GM21360 (cell line): ENCODE data around the gene TPM1.

Source experiments
- ATAC-seq: cut with Tn5 transposase; IDR thresholded peaks from one replicate; pipeline ENCODE4 v1.9.1; 2021; ENCODE audit warnings: mild to moderate bottlenecking, moderate library complexity; ENCODE audit not compliant: unreplicated experiment

Gene TPM1

DNA sequence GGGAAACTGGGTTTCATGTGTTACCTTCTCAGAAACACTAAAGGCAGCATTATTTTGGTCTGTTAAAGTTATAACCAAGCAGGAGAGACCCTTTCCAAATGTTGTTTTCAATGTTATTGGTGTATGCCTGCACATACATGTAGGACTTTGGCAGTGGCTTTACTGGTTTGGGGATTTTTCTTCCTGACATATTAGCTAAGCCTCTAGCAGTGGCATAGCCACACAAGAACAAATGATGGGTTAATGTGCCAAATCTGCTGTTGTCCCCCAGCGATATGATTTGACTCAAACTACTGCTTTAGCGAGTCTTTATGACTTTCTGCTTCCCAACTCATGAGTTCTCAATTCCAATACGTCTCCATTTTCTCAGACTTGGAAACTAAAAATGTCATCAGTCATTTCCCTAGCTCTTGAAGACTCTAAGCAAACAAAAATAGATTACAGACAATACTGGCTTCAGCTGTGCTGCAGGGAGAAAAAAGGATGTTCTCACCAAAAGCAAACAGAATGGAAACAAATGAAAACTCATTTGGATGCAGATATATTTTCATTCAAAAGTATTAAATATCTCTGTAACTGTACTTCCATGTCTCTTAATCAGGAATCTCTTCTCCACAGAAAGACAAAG lies 29.6 kb downstream of the TPM1 start:
- no peak for ATAC-seq

DNA sequence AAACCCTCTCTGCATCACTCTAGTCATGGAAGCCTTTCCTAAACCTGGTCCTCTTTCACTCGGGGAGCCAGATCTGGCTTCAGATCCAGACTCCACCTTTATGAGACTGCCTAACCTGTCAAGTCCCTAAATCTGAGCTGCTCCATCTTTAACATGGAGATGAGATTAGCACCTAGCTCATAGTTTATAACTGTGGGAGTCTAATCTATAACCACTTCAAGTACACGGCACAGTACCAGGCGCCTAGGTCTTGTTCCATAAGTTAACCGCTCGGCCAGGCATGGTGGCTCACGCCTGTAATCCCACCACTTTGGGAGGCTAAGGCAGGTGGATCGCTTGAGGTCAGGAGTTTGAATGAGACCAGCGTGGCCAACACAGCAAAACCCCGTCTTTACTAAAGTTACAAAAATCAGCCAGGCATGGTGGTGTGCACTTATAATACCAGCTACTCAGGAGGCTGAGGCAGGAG lies 30.3 kb downstream of the TPM1 start:
- no peak for ATAC-seq

DNA sequence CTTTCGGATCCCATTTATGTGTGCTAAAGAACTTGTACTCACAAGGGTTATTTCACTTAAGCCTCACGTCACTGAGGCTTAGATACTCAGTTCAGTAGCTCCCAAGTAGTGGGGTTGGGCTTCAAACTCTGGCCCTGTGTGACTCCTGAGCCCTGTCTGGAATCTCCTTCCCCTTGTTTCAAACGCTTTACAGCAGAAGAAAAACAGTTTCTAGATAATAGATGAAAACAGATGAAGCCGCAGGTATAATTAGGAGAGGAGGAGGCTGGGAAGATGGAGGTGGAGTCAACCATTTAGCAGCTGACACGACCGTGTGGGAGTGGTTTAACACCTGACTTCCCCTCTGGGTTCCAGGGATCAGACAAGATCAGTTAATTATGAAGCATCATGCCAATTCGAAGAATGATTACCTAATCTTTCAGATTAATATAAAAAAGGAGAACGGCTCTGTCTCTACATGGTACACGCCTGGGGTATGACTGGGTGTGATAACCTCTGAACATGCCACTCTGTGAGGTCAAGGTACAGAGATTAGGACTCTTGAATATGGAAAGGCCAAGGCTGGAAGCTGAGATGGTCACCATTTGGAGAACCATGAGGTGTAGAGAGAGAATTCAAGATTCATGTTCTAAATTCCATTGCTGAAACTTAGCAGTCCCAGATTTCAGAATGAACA lies 31.1 kb downstream of the TPM1 start:
- no peak for ATAC-seq

DNA sequence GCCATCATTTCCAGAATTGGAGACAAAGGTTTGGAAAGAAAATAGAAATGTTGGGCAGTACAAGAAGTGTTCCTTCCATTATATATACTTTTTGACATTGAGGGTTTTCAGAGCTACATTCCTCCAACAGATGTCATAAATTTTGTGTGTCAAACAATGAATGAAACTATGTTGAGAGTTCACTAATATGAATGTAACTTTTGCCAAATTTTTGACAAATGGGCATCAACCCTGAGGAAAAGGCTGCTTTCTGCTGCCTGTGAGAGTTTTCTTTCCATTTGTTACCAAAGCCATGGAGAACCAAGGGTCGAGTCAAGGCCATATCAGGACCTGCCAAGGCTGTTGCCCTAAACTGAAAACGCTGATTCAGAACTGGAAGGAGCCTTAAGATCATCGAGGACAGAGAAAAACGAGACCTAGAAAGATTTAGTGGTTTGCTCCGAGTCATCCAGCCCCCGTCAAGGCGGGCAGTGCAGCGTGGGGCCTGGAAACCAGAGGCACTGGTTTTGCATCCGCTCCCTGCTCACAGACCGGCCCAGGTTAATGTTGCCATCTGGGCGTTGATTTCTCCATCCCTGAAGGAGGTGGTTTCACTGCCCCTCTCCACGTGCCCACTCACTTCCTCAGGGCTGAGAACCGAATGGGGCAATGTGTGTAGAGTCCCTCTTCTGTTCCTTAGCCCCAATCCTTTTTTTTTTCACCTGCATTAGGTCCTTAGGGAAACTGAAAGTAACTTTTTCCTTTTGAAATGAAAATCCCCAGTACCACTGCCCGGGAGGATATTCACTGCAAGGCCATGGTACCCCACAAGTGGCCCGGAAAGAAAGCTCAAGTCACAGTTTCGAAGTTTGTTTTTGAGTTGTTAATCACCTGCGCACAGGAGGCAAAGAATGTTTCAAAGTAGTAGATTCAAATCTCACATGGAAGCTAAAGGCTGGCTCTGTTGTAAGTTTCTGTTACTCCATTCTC lies 32.8 kb downstream of the TPM1 start:
- ATAC-seq: no peak

DNA sequence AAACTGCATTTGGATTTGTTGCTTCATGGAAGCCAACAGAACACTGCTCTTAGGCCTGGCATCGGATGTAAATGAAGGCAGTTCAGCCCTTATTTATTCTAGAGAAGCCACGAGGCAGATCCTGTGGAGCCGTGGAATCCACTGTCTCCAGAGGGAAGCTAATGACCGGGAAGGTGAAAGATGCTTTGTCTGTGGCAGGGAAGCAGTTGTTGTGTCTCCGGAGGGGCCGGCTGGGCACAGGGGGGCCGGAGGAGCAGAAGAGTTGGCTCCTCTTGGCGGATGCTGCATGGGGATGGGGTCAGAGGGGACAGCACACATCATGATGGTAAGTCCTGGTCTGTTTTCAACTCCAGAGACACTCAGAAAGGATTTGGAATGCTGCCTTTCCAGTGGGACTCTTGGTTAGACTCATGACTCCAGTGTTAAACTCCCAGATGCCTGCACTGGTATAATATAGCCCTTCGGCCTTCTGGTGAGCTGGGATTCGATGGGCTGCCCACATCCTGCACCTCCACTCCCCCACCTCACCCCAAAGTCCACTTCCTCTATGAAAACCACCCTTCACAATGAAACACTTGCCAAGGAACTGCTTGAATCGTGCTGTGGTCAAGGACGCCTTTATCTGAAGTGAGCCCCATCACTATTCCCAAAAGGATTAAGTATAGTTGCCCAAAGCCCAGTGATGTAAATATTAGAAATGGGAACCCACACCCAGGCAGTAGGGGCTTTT lies 33.6 kb downstream of the TPM1 start:
- no peak for ATAC-seq

DNA sequence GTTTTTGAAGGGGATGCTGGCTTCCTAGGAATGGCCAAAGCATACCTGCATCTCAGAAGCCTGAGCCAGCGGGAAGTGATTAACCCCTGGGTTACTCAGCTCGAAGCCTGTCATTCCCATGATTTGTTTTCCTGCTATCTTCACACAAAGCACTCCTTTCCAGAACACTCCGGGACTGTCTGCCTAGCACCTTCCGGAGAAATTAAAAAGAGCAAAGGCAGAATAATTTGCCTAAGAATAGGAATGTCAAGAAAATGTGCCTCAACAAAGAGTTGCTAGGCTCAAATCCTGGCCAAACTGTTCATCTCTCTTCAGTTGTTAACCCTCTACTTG lies 34.1 kb downstream of the TPM1 start:
- no peak for ATAC-seq

DNA sequence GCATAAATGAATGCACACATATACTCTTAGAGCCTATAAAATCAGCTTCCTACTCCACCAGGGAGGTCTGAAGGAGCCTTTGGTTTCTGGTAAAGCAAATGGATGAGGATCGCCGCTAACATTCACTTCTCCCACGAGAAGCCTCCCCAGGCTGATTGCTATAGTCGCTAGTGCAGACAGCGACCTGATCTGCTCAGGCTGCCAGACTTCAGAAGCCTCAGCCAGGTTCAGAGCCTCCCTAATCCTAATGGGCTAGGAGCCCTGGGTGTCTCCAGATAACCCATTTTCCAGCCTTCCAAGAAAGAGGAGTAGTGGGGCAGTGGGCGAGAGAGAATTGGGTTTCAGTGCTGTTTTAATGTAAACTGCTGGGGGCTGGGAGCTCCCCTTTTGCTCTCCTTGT lies 35.4 kb downstream of the TPM1 start:
- ATAC-seq: no peak

DNA sequence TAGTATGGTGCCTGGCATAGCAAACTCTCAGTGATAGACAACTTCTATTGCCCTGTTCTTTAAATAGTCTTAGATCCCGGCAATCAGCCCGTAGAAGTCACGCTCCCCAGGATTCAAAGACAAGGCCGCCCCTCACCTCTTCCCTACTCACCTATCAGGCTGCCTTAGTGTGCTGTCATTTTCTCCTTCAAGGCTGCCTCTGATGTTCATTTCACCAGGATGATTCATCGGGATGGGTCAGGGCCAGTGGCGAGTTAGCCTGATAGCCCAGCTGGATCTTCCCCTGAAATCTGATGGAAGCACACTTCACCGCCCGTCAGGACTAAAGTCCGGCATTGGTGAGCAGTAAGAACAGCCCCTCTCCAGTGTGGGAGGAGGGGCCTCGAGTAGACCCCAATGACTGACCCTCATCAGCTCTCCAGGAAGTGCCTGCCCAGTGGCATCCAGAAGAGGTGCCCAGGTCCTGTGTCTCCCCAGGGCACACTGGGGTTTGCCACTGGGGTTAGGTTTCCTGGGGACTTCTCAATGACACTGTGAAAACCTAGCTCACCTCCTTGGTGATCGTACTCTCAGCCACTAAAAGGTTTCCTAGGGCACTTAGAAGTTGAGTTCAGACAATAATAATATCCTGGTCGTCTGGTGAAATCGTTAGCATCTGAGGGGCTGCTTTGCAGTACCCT lies 37.5 kb downstream of the TPM1 start:
- ATAC-seq: no peak

DNA sequence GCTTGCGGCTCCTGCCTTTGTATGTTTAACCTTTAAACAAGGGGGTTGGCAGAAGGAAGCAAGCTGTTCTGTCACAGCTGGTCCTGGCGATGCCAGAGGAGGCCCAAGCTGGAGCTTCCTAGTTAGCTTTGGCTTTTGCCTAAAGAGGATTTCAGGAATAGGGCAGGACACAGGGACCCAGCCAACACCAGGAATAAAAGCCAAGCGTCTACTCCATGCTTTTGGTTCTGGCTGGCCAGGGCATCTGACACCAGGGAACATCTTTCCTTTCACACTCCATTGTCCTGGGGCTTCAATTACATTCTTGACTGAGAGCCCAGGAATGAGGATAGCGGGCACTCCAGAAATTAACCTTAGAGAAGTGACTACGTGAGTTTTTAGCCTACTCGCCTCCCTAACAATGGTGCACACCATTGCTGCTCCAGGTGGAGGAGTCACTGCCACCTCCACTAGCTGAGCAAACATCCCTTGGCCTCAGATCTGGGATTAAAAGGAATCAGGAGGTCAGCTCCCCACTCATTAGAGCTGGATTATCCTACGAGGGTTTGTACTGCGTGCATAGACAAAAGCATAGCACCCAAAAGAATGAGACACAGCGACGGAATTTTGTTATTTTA lies 38.2 kb downstream of the TPM1 start:
- no peak for ATAC-seq

DNA sequence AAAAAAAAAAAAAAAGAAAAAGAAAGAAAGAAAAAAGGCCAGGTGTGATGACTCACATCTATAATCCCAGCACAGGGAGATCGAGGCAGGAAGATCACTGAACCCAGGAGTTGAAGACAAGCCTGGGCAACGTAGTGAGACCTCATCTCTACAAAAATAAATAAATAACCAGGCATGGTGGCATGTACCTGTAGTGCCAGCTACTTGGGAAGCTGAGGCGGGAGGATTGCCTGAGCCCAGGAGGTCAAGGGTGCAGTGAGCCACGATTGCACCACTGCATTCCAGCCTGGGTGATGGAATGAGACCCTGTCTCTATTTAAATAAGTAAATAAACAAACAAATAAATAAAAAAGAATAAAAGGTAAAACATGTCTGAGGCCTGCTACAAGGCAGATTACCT lies 39.8 kb downstream of the TPM1 start:
- no peak for ATAC-seq

DNA sequence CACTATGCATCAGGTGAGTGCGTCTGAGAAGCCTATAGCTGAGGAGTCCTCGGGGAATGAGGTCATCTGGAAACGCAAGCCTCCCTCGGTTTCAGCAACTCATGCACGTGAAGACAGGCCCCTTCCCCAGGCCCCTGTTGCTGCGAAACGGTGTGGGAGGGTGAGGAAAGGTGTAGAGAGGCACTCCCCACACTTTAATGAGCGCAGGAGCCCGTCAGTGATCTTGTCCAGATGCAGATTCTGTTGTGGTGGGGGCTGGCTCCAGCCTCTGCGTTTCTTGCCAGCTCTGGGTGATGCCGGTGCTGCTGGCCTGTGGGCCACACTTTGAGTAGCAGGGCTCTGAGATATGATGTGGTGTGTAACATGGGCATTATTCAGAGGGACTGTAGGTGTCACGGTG lies 40.5 kb downstream of the TPM1 start:
- no peak for ATAC-seq

DNA sequence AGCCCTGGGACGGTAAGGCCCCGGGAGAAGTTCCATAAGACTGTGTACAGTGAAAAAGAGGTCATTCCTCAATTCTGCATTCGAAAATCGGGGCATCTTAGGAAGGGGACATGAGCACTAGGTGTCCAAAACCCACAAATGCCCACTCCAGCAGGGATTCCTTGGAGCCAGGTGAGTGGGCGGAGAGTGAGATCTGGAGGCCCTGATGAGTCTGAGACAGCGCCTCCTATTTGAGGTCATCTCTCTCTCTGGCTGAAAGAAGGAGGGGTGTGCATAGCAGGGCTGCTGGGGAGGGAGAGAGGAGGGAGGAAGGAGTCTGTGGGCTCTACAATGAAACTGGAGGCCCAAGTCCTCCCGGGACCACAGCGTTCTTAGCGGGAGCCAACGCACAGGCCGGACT lies 41.0 kb downstream of the TPM1 start:
- no peak for ATAC-seq

DNA sequence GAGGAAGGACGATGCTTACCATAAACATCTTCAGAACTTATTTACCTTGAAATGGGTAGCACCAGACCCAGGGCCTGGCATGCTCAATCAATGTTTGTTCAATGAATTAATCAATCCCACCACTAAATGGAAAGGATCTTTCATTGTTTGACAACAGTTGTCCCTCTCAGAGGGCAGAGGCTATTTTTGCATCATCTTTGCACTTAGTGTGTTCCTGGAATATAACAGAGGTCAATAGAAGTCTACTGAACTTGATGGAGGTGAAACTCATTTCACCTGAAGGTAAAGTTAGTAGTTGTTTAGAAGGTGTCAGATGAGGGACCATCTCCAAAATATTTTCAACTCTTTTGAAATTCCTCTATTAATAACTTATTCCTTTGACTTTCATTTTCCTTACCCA lies 42.3 kb downstream of the TPM1 start:
- no peak for ATAC-seq

DNA sequence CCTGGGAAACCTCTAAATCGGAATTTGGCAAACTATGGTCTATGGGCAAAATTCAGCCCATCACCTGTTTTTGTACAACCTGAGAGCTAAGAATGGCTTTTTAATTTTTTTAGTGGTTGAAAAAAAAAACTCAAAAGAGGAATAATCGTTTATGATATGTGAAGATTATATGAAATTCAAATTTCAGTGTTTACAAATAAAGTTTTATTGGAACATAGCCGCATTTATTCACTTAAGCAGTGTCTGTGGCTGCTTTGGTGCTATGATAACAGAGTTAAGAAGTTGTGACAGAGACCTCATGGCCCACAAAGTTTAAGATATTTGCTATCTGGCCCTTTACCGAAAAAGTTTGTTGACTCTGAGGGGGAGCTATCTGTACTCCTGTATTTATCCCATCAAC lies 42.7 kb downstream of the TPM1 start:
- ATAC-seq: no peak

DNA sequence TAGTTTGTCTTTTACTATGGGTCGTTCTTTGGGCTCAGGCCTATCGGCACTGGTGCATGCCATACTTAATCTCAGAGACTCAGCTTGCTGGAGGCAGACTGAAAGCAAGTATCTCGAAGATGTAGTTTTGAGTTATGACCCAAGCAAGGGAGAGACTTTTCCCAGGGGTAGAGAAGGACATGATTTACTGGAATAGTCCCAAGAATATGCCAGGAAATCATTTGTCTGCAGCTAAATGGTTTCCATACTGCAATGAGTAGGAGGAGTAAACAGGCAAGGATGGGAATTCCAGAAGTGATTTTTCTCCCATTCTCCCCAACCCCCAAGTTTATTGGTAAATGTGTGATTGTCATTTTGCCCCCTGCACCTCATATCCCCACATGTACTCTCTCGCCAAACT lies 43.7 kb downstream of the TPM1 start:
- no peak for ATAC-seq

DNA sequence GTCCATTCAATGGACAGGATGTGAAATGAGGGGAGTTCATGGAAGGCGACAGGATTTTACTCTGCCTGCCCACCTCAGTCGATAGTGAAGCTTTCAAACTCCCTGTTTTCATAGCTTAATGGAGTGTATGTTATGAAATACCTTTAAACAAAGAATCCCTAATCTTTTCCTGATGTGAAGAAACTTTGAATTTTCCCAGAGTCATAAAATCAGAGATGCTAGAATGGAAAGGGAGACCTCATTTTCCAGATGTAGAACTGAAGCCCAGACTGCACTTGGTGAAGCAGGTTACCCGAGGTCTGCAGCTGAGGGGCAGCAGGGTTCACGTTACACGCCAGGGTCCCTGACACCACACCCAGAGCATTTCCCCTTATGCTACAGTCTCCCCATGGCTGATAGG lies 44.4 kb downstream of the TPM1 start:
- ATAC-seq: no peak

DNA sequence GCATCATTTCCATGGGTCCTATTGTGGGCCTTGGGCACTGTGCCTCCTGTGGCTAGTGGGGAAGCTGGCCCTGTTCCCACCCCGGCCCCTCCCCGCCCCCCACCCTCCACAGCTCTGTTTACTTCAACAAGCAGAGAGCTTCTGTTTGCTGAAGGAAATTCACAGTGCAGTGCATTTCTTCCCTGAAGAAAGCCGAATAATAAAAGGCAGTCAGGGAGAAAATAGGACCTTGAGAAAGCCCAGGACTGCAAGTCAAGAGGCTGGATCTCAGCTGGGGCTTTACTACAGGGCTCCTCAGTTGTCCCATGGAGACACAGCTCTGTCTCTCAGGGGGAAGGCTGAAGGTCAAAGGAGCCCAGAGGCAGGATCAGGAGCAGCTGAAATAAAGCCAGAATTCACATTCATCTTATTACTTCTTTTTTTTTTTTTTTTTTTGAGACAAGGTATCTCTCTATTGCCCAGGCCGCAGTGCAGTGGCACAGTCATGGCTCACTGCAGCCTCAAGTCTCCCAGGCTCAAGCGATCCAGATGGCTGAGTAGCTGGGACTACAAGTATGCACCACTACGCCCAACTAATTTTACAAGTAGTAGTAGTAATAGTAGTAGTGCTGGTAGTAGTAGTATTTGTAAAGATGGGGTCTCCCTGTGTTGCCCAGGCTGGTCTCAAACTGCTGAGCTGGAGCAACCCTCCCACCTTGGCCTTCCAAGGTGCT lies 46.1 kb downstream of the TPM1 start:
- no peak for ATAC-seq

DNA sequence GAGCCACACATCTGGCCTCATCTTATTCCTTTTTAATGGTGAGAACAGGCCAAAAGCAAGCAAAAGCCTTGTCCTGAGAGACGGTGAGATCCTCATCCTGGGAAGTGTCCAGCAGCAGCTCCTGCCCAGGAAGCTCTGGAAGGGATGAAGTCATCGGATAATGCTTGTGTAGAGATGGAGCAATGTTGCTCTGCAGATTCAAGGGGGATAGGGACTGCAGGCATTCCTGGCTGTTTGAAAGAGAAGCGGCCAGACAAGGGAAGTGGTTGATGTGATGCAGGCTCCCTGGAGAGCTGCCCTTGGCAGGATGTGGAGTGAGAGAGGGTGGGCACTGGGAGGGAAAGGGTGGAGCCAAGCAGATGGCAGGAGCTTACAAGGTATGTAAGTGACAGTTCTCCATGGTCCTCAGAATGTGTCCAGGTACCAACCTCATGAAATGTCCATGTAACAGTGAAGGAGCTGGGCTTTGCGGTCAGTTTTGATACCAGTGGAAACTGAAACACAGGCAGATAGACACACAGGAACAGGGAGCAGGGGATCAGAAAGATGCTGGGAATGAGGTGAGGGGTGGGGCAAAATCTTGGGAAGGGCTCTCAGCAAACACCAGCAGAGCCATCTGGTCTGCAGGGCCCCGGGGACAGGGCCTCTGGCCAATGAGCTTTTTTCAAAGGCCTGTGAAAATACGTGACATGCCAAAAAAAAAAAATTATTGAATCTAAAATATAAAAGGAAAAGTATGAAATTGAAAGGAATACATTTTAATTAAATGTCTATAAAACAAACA lies 46.9 kb downstream of the TPM1 start:
- ATAC-seq: no peak

DNA sequence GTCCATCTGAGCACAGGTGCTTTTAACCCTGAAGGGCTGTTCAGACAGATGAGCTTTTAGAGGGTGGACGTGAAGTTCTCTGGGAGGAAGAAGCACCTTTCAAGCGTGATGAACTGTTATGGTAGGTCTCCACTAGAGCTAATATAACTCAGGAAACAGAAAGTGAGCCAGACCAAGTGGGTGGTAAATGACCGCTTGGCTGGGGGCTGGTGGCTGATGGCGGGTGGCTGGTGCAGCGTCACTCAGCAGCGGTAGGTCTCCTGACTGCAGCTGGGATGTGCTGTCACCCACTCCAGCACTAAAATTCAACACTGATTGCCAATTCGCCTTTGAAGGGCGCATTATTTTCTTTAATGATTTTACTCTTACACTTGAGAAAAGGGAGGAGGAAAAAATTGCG lies 47.9 kb downstream of the TPM1 start:
- ATAC-seq: no peak
